ENCODE measurements around the gene CALHM3. TPM values are rescaled to one million over a fixed set of nuclear protein-coding genes. Genes with fewer than 3 reads are reported as not detected.
"Not testable (repeated sequence)": the region's sequence is repeated elsewhere in the genome, so short reads cannot be mapped to it uniquely, and the experiment has no call there.

CALHM3 gene
- polyA plus RNA-seq, 1 donor (not counting 4 experiments of a cell fraction or from before 2014, with no cell fraction given): not detected

GRCh38 chr10:103504181-103504783, 25.2 kb upstream of the CALHM3 start:
- H3K9me1 ChIP-seq (ENCODE audit: control insufficient read depth, extremely low read depth, insufficient read depth, low read length): no peaks in the 10 kb centered on the region
- H4K20me1 ChIP-seq (ENCODE audit: control insufficient read depth, extremely low read depth, insufficient read depth, low read length): no peaks in the 10 kb centered on the region
- no peak overlapping the region for H3K4me3 ChIP-seq (ENCODE audit: control insufficient read depth in 2 of 3, extremely low read depth in 1 of 3, insufficient read depth in 2 of 3, low read depth in 1 of 3, low read length in 3 of 3)
- H3K79me2 ChIP-seq (ENCODE audit: control insufficient read depth, insufficient read depth, low read length): no peaks in the 10 kb centered on the region
- DNase-seq (ENCODE audit: low read depth, low spot score) (no peak), FAIRE-seq (no peak)
- no peak for TF ChIP-seq EZH2 (IDR thresholded peaks at IDR 0.05; ENCODE audit: low read length)
- no peak for TF ChIP-seq CTCF (optimal IDR thresholded peaks at IDR 0.05 in 1 of 3, IDR thresholded peaks at IDR 0.05 in 1 of 3, conservative IDR thresholded peaks at IDR 0.05 in 1 of 3; ENCODE audit: extremely low read depth in 1 of 3, insufficient read depth in 2 of 3, low read length in 3 of 3)
- H3K36me3 ChIP-seq (ENCODE audit: control insufficient read depth in 2 of 2, extremely low read depth in 1 of 2, insufficient read depth in 2 of 2, low read length in 2 of 2): no peaks in the 10 kb centered on the region
- no peak overlapping the region for H2AFZ ChIP-seq (ENCODE audit: control insufficient read depth, low read length)
- H3K4me2 ChIP-seq (ENCODE audit: control insufficient read depth, extremely low read depth, insufficient read depth, low read depth, low read length): no peak overlapping the region
- H3K9me3 ChIP-seq (ENCODE audit: control insufficient read depth, low read depth, low read length): no peaks in the 10 kb centered on the region
- H3K4me1 ChIP-seq (ENCODE audit: control insufficient read depth, extremely low read depth, insufficient read depth, low read length): no peaks in the 10 kb centered on the region
- peaks cover 42% of the 10 kb centered on the region for H3K27me3 ChIP-seq (ENCODE audit: control insufficient read depth, extremely low read depth, insufficient read depth, low read length)
- no peak overlapping the region for H3K9ac ChIP-seq (ENCODE audit: control insufficient read depth, extremely low read depth, insufficient read depth, low read length)
- H3K27ac ChIP-seq (ENCODE audit: control insufficient read depth, insufficient read depth, low read length): no peak overlapping the region
- dilution Hi-C loops (cut with MboI; ENCODE audit: extremely low pct_ligation_motif_present, low sequenced_read_pairs): no loop called here

GRCh38 chr10:103503777-103504176, 24.7 kb upstream of the CALHM3 start:
- H3K27me3 ChIP-seq (ENCODE audit: control insufficient read depth, extremely low read depth, insufficient read depth, low read length): peaks cover 42% of the 10 kb centered on the region
- H3K4me1 ChIP-seq (ENCODE audit: control insufficient read depth, extremely low read depth, insufficient read depth, low read length); H3K4me2 ChIP-seq (ENCODE audit: control insufficient read depth, extremely low read depth, insufficient read depth, low read depth, low read length); H2AFZ ChIP-seq (ENCODE audit: control insufficient read depth, low read length); H4K20me1 ChIP-seq (ENCODE audit: control insufficient read depth, extremely low read depth, insufficient read depth, low read length); FAIRE-seq; H3K36me3 ChIP-seq (ENCODE audit: control insufficient read depth in 2 of 2, extremely low read depth in 1 of 2, insufficient read depth in 2 of 2, low read length in 2 of 2); DNase-seq (ENCODE audit: low read depth, low spot score); H3K9me3 ChIP-seq (ENCODE audit: control insufficient read depth, low read depth, low read length); H3K79me2 ChIP-seq (ENCODE audit: control insufficient read depth, insufficient read depth, low read length); H3K27ac ChIP-seq (ENCODE audit: control insufficient read depth, insufficient read depth, low read length); H3K9me1 ChIP-seq (ENCODE audit: control insufficient read depth, extremely low read depth, insufficient read depth, low read length); H3K9ac ChIP-seq (ENCODE audit: control insufficient read depth, extremely low read depth, insufficient read depth, low read length); H3K4me3 ChIP-seq (ENCODE audit: control insufficient read depth in 2 of 3, extremely low read depth in 1 of 3, insufficient read depth in 2 of 3, low read depth in 1 of 3, low read length in 3 of 3); dilution Hi-C loops (cut with MboI; ENCODE audit: extremely low pct_ligation_motif_present, low sequenced_read_pairs): not testable (repeated sequence)
